GM19438 (cell line): ENCODE measurements around the gene CYFIP1.

Experiments used
- ATAC-seq: cut with Tn5 transposase; IDR thresholded peaks from one replicate; pipeline ENCODE4 v1.9.1; 2021; ENCODE audit warnings: low read depth; ENCODE audit not compliant: unreplicated experiment

The CYFIP1 gene

DNA sequence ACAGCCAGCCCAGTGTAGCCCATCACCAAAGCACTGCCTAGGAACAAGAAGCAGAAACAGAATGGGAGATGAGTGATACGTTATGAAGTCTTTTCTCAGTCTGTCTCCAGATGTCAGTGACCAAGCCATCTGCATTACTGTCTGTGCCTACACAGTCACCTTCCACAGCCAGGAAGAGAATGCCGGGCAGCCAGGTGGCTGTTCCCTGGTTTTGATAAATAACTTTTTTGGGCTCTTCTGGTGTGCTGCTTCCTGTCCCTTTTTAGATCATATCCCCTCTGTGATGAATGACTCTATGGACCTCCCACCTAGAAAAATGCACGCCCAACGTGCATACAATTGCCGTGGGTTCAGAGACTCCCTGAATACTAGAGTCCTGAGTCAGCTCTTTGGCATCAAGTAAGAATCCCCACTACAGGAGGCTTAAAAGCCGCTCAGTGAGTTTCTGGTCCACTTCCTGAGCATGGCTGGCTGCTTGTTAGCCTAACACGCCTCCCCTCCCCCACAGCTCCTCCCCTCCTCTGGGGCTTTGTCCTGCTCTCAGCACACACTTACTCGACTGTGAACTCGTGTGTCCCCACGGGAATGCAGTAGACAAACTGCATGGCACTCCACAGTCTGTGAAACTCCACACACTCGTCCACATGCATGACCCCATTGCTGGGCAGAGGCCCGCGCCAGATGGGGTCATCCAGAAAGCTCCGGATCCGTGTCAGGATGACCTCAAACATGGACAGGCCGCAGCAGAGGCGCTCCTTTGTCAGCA is 107.0 kb downstream of the CYFIP1 start:
- ATAC-seq = no peak

GRCh38 chr15:22871481-22872086 is 108.6 kb downstream of the CYFIP1 start:
- ATAC-seq = no peak

DNA sequence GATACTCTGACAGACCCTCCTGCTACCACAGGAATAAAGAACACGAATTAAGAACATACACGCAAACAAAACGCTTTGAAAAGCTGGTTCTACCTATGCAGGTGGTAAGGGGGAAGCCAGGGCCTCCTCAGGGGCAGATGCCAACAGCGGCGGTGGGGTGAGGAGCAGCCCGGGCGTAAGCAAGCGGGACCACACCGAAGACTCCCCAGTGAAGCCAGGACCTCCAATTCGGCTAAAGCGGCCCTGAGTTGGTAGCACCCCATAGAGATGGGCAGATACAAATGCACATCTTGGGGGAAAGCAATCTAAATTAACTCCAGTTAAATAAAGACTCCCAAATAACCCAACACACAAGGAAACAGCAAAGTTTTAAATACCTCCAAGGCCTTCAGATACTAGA is 109.3 kb downstream of the CYFIP1 start:
- ATAC-seq = no peak

GRCh38 chr15:22869856-22870255 is 110.3 kb downstream of the CYFIP1 start:
- ATAC-seq = no peak

GRCh38 chr15:22868928-22869327 is 111.2 kb downstream of the CYFIP1 start:
- ATAC-seq = no peak

- ATAC-seq = no peak
Observed at GRCh38 chr15:22868495-22868894, 111.7 kb downstream of the CYFIP1 start.

- ATAC-seq = no peak
Observed at GRCh38 chr15:22867886-22868285, 112.3 kb downstream of the CYFIP1 start.

- ATAC-seq = no peak
Observed at GRCh38 chr15:22866079-22866478, 114.1 kb downstream of the CYFIP1 start.

- no peak for ATAC-seq
Observed at GRCh38 chr15:22863356-22863755, 116.8 kb downstream of the CYFIP1 start.

- ATAC-seq = no peak
Observed at GRCh38 chr15:22861161-22861560, 119.0 kb downstream of the CYFIP1 start.

- ATAC-seq = no peak
Observed at GRCh38 chr15:22856659-22857058, 123.5 kb downstream of the CYFIP1 start.

GRCh38 chr15:22855791-22856190 is 124.4 kb downstream of the CYFIP1 start:
- no peak for ATAC-seq

DNA sequence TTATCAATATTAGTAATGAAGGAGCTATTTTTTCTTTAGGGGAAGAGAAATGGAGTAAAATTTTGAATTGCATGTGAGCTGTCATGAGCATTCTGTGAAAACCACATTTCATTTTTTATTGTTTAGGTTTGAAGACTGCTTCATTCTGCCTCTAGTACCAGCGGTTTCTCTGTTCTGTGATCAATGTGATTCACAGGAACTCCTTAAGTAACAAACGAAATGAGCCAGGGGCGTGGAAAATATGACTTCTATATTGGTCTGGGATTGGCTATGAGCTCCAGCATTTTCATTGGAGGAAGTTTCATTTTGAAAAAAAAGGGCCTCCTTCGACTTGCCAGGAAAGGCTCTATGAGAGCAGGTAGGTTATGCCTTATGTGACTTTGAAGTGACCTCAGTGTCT is 128.7 kb downstream of the CYFIP1 start:
- ATAC-seq = no peak

DNA sequence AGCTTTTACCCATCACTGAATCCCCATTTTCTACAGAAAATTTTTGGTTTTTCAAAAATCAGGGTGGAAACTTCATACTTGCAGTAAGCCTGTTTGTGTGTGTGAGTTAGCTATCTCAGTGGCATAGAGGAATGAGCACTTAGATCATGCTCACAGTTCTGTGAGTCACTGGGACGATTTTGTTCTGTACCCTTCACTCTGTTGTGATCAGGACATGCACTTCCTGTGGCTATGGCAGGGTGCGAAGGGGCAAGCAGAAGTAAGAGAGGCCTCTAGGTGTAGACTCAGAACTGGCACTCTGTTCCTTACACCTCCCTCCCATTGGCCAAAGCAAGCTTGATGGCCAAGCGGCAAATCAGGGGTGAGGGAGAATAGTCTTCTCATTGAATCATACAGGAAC is 130.1 kb downstream of the CYFIP1 start:
- ATAC-seq = no peak

- ATAC-seq = no peak
Observed at GRCh38 chr15:22846073-22846472, 134.1 kb downstream of the CYFIP1 start.

DNA sequence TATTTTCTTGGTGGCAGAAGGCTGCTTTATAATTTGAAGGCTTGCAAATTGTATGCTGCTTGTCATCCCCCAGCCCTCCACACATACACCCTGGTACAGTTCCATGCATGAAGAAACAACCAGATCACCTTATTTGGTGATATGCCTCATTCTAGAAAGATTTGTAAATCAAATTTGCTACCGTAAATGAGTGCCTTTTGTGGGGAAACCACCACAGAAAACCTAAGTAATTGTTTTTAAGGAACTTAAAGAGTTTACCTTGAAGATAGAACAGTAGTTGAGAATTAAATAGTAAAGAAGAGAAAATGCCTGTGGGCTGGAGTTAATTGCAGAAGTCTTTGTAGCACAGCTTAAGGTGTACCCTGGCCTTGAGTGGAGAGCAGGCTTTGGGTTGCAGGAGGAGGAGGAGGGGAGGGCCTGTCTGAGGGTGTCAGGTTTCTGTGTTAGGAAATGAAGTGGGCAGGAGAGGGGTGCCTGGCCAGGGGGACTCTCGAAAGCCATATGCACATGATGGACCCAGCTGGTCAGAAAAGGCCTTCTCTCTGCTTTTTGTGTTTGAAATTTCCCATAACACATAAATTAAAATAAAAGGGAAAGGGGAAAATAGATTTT is 134.8 kb downstream of the CYFIP1 start:
- ATAC-seq = no peak

DNA sequence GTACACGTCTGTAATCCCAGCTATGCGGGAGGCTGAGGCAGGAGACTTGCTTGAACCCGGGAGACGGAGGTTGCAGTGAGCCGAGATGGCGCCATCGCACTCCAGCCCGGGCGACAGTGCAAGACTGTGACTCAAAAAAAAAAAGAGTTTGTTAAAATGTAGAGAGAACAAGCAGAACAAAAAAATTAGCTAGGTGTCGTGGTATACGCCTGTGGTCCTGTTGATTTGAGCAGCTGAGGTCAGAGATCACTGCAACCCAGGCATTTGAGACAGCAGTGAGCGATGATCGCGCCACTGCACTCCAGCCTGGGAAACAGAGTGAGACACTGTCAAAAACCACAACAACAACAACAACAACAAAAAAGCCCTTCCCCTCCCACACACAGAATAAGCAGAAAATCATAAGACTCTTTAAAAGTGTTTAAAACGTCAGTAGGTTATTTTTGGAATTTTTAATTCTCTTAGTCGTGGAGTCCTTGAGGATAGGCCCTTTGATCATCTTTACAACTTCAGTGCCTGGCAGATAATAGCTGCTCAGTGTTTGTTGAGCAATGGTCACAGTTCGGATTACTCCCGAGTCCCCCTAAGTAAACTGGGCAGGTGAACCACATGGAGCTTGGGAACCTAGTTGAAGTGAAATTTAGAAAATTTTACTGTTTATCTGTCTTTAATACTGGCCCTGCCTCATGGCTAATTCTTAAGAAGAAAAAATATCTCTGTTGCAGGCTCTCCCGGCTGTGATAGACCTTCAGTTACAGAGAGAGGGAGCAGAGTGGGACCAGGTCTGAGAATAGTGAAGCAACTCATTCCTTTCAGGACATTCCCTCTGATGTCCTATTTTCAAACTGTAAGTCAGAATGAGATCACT is 135.5 kb downstream of the CYFIP1 start:
- ATAC-seq = no peak

- no peak for ATAC-seq
Observed at GRCh38 chr15:22839046-22839695, 141.0 kb downstream of the CYFIP1 start.

DNA sequence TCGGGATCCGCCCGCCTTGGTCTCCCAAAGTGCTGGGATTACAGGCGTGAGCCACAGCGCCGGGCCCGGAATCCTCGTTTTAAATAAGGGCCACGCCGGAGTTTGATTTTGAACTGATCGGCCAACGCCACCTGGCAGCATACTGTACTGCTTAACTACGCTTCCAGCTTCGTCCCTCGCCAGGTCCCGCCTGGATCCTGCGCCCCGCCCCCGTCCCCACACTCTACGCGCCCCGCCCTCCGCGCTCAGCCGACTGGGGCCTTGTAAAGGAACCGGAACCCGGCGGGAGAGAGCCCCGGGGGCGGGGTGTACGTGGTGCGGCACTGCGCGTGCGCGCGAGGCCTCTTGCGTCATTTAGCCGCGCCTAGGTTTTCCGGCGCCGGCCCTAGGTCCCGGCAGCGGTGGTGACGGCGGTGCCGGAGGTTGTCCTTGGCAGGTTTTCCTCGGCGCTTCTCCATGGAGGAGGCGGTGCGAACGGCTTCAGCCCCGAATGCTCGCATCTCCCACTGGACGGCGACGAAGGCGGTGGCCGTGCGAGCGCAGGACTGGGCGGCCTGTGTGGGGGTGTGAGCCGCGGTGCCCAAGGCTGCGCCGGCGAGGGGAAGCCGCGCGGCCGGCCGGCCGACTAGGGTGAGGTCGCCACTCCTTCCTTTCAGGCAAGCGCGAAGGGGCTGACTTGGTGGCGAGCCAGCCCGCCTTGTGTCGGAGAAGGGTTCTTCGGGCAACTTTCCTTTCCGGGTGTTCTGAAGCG is 141.7 kb downstream of the CYFIP1 start, which contains the start of gene NIPA2:
TSS of gene NIPA2 (plus strand) at position 375 of the 751 bp plus-strand sequence. CDS start 13,066 bp downstream, outside the sequence.
- ATAC-seq = peak; percentile 72

DNA sequence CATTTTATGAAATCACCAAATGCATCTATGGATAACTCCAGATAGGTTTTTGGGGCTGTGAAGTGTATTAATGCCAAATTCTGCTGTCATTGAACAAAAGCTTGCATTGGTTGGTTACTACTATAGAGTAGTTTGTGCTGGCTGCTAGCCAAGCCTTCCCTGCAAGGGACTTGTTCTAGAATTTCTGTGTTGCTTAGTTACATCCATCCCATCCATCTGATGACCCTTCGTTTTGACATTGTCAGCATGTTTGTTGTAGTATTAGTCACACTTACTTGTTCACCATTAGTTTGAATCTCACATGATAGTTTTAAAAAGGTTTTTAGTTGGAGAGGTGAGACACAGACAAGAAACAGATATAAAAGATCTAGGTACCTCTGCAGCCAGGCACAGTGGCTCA is 148.7 kb downstream of the CYFIP1 start:
- ATAC-seq = no peak
